ENCODE results near the gene DCLK2. TPM values are rescaled to one million over a fixed set of nuclear protein-coding genes. Genes with fewer than 3 reads are reported as not detected.

DCLK2 gene
- total and polyA plus RNA-seq, 2 of the 8 experiments (the other 6 are each of a cell fraction or from before 2014, with no cell fraction given): 0.32 to 0.37 TPM

DNA sequence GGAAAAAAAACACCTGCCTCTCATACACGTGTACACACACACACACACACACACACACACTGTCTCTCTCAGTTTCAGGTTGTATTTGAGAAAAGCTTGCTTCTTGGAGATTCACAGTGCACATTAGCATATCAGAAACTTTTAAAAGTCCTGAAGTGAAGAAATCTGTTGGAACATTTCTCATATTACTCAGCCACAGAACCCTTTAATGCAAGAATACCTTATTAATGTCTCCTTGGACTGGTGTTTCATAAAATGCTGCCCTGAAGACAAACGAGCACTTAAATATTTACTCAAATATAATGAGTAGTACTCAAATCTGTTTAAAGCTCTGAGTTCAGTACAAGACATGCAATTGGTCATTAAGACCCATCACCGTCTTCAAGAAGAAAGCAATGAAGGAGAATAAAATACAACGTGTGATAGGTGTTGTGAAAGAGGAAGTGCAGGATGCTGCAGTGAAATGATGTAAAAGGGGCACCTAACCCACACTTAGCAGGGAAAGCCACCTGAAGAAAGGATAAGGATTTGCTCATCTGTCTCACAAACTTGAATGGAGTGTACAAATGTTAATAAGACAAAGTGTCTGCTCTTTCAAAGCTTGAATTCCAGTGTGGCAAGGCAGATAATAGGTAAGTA, 57.0 kb downstream of the DCLK2 start (continued):
- TF ChIP-seq, protein P1, sequence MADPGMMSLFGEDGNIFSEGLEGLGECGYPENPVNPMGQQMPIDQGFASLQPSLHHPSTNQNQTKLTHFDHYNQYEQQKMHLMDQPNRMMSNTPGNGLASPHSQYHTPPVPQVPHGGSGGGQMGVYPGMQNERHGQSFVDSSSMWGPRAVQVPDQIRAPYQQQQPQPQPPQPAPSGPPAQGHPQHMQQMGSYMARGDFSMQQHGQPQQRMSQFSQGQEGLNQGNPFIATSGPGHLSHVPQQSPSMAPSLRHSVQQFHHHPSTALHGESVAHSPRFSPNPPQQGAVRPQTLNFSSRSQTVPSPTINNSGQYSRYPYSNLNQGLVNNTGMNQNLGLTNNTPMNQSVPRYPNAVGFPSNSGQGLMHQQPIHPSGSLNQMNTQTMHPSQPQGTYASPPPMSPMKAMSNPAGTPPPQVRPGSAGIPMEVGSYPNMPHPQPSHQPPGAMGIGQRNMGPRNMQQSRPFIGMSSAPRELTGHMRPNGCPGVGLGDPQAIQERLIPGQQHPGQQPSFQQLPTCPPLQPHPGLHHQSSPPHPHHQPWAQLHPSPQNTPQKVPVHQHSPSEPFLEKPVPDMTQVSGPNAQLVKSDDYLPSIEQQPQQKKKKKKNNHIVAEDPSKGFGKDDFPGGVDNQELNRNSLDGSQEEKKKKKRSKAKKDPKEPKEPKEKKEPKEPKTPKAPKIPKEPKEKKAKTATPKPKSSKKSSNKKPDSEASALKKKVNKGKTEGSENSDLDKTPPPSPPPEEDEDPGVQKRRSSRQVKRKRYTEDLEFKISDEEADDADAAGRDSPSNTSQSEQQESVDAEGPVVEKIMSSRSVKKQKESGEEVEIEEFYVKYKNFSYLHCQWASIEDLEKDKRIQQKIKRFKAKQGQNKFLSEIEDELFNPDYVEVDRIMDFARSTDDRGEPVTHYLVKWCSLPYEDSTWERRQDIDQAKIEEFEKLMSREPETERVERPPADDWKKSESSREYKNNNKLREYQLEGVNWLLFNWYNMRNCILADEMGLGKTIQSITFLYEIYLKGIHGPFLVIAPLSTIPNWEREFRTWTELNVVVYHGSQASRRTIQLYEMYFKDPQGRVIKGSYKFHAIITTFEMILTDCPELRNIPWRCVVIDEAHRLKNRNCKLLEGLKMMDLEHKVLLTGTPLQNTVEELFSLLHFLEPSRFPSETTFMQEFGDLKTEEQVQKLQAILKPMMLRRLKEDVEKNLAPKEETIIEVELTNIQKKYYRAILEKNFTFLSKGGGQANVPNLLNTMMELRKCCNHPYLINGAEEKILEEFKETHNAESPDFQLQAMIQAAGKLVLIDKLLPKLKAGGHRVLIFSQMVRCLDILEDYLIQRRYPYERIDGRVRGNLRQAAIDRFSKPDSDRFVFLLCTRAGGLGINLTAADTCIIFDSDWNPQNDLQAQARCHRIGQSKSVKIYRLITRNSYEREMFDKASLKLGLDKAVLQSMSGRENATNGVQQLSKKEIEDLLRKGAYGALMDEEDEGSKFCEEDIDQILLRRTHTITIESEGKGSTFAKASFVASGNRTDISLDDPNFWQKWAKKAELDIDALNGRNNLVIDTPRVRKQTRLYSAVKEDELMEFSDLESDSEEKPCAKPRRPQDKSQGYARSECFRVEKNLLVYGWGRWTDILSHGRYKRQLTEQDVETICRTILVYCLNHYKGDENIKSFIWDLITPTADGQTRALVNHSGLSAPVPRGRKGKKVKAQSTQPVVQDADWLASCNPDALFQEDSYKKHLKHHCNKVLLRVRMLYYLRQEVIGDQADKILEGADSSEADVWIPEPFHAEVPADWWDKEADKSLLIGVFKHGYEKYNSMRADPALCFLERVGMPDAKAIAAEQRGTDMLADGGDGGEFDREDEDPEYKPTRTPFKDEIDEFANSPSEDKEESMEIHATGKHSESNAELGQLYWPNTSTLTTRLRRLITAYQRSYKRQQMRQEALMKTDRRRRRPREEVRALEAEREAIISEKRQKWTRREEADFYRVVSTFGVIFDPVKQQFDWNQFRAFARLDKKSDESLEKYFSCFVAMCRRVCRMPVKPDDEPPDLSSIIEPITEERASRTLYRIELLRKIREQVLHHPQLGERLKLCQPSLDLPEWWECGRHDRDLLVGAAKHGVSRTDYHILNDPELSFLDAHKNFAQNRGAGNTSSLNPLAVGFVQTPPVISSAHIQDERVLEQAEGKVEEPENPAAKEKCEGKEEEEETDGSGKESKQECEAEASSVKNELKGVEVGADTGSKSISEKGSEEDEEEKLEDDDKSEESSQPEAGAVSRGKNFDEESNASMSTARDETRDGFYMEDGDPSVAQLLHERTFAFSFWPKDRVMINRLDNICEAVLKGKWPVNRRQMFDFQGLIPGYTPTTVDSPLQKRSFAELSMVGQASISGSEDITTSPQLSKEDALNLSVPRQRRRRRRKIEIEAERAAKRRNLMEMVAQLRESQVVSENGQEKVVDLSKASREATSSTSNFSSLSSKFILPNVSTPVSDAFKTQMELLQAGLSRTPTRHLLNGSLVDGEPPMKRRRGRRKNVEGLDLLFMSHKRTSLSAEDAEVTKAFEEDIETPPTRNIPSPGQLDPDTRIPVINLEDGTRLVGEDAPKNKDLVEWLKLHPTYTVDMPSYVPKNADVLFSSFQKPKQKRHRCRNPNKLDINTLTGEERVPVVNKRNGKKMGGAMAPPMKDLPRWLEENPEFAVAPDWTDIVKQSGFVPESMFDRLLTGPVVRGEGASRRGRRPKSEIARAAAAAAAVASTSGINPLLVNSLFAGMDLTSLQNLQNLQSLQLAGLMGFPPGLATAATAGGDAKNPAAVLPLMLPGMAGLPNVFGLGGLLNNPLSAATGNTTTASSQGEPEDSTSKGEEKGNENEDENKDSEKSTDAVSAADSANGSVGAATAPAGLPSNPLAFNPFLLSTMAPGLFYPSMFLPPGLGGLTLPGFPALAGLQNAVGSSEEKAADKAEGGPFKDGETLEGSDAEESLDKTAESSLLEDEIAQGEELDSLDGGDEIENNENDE (IDR thresholded peaks at IDR 0.05; ENCODE audit: insufficient replicate concordance, low read length): no peak
- TF ChIP-seq RXRA (IDR thresholded peaks at IDR 0.05; ENCODE audit: insufficient read depth, low read depth, low read length) (no peak), TAF1 (IDR thresholded peaks at IDR 0.05; ENCODE audit: low read depth, low read length) (no peak), RAD21 (IDR thresholded peaks at IDR 0.05 in 1 of 2, conservative IDR thresholded peaks at IDR 0.05 in 1 of 2; ENCODE audit: low read depth in 2 of 2, low read length in 2 of 2) (no peak), CREB1 (IDR thresholded peaks at IDR 0.05) (no peak), ASH2L (IDR thresholded peaks at IDR 0.05; ENCODE audit: low read length) (no peak), HDAC2 (IDR thresholded peaks at IDR 0.05; ENCODE audit: borderline replicate concordance in 1 of 2, low read depth in 2 of 2, low read length in 2 of 2) (no peak)
- TF ChIP-seq, protein P2, sequence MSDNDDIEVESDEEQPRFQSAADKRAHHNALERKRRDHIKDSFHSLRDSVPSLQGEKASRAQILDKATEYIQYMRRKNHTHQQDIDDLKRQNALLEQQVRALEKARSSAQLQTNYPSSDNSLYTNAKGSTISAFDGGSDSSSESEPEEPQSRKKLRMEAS (IDR thresholded peaks at IDR 0.05): no peak
- TF ChIP-seq, protein P3, sequence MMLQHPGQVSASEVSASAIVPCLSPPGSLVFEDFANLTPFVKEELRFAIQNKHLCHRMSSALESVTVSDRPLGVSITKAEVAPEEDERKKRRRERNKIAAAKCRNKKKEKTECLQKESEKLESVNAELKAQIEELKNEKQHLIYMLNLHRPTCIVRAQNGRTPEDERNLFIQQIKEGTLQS (IDR thresholded peaks at IDR 0.05; ENCODE audit: insufficient read depth, low read depth, low read length): no peak
